GM21528 (cell line): ENCODE data around the gene CNTN2.

Experiments used
- ATAC-seq: cut with Tn5 transposase; IDR thresholded peaks from one replicate; pipeline ENCODE4 v1.9.1; 2021; ENCODE audit warnings: mild to moderate bottlenecking, moderate library complexity; ENCODE audit not compliant: unreplicated experiment, low FRiP score

CNTN2 gene

GRCh38 chr1:205069371-205070125, 26.5 kb downstream of the CNTN2 start:
- ATAC-seq = no peak

- ATAC-seq = no peak
These were observed 28.0 kb downstream of the CNTN2 start for GRCh38 chr1:205071028-205071409.

GRCh38 chr1:205071801-205072200, 28.8 kb downstream of the CNTN2 start:
- no peak for ATAC-seq

- ATAC-seq = no peak
These were observed 29.3 kb downstream of the CNTN2 start for GRCh38 chr1:205072286-205072685.

- no peak for ATAC-seq
These were observed 29.9 kb downstream of the CNTN2 start for GRCh38 chr1:205072881-205073280.

GRCh38 chr1:205073511-205073910, 30.5 kb downstream of the CNTN2 start:
- ATAC-seq = no peak

- ATAC-seq = no peak
These were observed 31.1 kb downstream of the CNTN2 start for GRCh38 chr1:205074084-205074483.

GRCh38 chr1:205074513-205074912, 31.5 kb downstream of the CNTN2 start:
- no peak for ATAC-seq

- no peak for ATAC-seq
These were observed 32.7 kb downstream of the CNTN2 start for GRCh38 chr1:205075642-205076155.

- ATAC-seq = no peak
These were observed 33.3 kb downstream of the CNTN2 start for GRCh38 chr1:205076245-205076761.

GRCh38 chr1:205077158-205077933, 34.3 kb downstream of the CNTN2 start:
- no peak for ATAC-seq

GRCh38 chr1:205077934-205078311, 34.9 kb downstream of the CNTN2 start:
- no peak for ATAC-seq

GRCh38 chr1:205082431-205082830, 39.4 kb downstream of the CNTN2 start:
- ATAC-seq = no peak

GRCh38 chr1:205084360-205084759, 41.3 kb downstream of the CNTN2 start, which contains the start of gene TMEM81:
Gene TMEM81, minus strand, starts transcription at chr1:205084460. Its CDS starts 140 bp downstream, at chr1:205084320.
- ATAC-seq = no peak

- ATAC-seq = no peak
These were observed 45.3 kb downstream of the CNTN2 start for GRCh38 chr1:205088341-205088740.

GRCh38 chr1:205091043-205091740, 48.2 kb downstream of the CNTN2 start:
- ATAC-seq = no peak

GRCh38 chr1:205095422-205095821, 52.4 kb downstream of the CNTN2 start:
- ATAC-seq = no peak

- no peak for ATAC-seq
These were observed 55.2 kb downstream of the CNTN2 start for GRCh38 chr1:205098242-205098641.

- no peak for ATAC-seq
These were observed 59.4 kb downstream of the CNTN2 start for GRCh38 chr1:205102404-205102803.

- ATAC-seq = no peak
These were observed 64.3 kb downstream of the CNTN2 start for GRCh38 chr1:205107327-205107726.

GRCh38 chr1:205108464-205108863, 65.5 kb downstream of the CNTN2 start:
- ATAC-seq = no peak
